HEK293T (cell line): ENCODE data around the gene UBE2U.

Source experiments
- BHLHE40 ChIP-seq: fragments of 450-650 bp; IDR thresholded peaks from 2 replicates; pipeline ENCODE4 v1.6.1; 2016; ENCODE audit warnings: mild to moderate bottlenecking, moderate library complexity, borderline replicate concordance
- SP1 ChIP-seq: fragments of 450-650 bp; IDR thresholded peaks from 2 replicates; pipeline ENCODE4 v1.6.1; 2017
- SUZ12 ChIP-seq: fragments of 450-650 bp; IDR thresholded peaks from 2 replicates; pipeline ENCODE4 v1.6.1; 2016; ENCODE audit warnings: mild to moderate bottlenecking

- TF ChIP-seq BHLHE40 (no peak), SP1 (no peak), SUZ12 (no peak)
Measured at GRCh38 chr1:64296459-64296858, 93.0 kb downstream of the UBE2U start.
